Ascending aorta (tissue), 2 donors: ENCODE results near the gene WNT10A. TPM values are rescaled to one million over a fixed set of nuclear protein-coding genes. Genes with fewer than 3 reads are reported as not detected.
"Not testable (repeated sequence)": the region's sequence is repeated elsewhere in the genome, so short reads cannot be mapped to it uniquely, and the experiment has no call there.

Experiments
- DNase-seq, 2 donors: peaks; one replicate each; pipeline ENCODE4 v3.0.0-alpha.2; 2019; ENCODE audit warnings: low spot score in 2 of 2
- H3K27ac ChIP-seq, 2 donors: fragments of 200-600 bp; sonication (generic); one replicate each; pipeline ENCODE4 v1.5.1; 2016 to 2017; ENCODE audit warnings: mild to moderate bottlenecking in 1 of 2
- H3K27me3 ChIP-seq: fragments of 200-600 bp; sonication (generic); one replicate; pipeline ENCODE4 v1.5.1; 2017
- H3K36me3 ChIP-seq, 2 donors: fragments of 200-600 bp; sonication (generic); one replicate each; pipeline ENCODE4 v1.5.1; 2016
- H3K4me1 ChIP-seq, 2 donors: fragments of 200-600 bp; sonication (generic); one replicate each; pipeline ENCODE4 v1.5.1; 2016 to 2017; ENCODE audit warnings: mild to moderate bottlenecking in 1 of 2
- H3K4me3 ChIP-seq, 2 donors: fragments of 200-600 bp; sonication (generic); one replicate each; pipeline ENCODE4 v1.5.1; 2016 to 2017; ENCODE audit warnings: mild to moderate bottlenecking in 1 of 2
- H3K9me3 ChIP-seq, 2 donors: fragments of 200-600 bp; sonication (generic); one replicate each; pipeline ENCODE4 v1.5.1; 2016
- intact Hi-C: fragments of 100-400 bp; cut with DNase I; formaldehyde crosslinking; loops from one replicate; pipeline ENCODE4 v1.15.1; 2023
- total RNA-seq: library from RNA; depleted of rRNA; stranded (reverse); fragments of >200 nt; gene quantifications from one replicate; pipeline ENCODE4 v1.1.0, GENCODE V29; 2016
- TF ChIP-seq, protein P1 (sequence below), 3 experiments: fragments of 200-600 bp in 2 of 3; fragments of 450-650 bp in 1 of 3; sonication (generic) in 2 of 3; IDR thresholded peaks; one replicate each; pipeline ENCODE4 v1.5.1; 2016 to 2019; ENCODE audit warnings: antibody characterized with exemption in 3 of 3, mild to moderate bottlenecking in 1 of 3, moderate library complexity in 1 of 3

The WNT10A gene
- total RNA-seq, 1 donor from 2014 or later = not detected

DNA sequence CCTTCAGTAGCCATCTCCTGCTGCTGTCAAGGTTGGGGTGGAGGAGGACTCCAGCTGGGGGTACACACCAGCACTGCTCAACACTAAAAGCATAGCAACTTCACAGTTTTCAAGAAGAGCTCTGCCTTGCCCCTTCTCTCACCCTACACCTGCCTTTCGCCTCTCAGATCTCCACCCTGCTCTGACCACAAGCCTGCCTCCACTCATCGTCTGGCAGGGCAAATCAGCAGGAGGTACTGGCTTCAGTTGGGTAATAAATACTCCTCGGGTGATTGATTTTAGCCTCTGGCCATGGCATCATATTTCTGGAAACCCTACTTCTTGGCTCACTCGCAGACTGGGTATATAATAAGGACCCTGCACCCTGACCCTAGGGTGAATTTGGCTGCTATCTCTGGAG is 46.0 kb upstream of the WNT10A start:
- peak in 1 of 2 donors; percentile 24 for DNase-seq
- no peaks in the 10 kb centered on the region for H3K27me3 ChIP-seq
- TF ChIP-seq, protein P1, sequence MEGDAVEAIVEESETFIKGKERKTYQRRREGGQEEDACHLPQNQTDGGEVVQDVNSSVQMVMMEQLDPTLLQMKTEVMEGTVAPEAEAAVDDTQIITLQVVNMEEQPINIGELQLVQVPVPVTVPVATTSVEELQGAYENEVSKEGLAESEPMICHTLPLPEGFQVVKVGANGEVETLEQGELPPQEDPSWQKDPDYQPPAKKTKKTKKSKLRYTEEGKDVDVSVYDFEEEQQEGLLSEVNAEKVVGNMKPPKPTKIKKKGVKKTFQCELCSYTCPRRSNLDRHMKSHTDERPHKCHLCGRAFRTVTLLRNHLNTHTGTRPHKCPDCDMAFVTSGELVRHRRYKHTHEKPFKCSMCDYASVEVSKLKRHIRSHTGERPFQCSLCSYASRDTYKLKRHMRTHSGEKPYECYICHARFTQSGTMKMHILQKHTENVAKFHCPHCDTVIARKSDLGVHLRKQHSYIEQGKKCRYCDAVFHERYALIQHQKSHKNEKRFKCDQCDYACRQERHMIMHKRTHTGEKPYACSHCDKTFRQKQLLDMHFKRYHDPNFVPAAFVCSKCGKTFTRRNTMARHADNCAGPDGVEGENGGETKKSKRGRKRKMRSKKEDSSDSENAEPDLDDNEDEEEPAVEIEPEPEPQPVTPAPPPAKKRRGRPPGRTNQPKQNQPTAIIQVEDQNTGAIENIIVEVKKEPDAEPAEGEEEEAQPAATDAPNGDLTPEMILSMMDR (IDR thresholded peaks at IDR 0.05) = no peak
- peaks cover 0 to 4% of the 10 kb centered on the region in 2 donors for H3K9me3 ChIP-seq
- no peaks in the 10 kb centered on the region for H3K36me3 ChIP-seq
- intact Hi-C loops = loop anchor here (5.0 kb wide), 2 partner anchors 102 to 122 kb away; partner anchors contain the start of gene TTLL4
- H3K27ac ChIP-seq = no peak overlapping the region
- H3K4me3 ChIP-seq = no peak overlapping the region
- H3K4me1 ChIP-seq = peaks cover 8 to 29% of the 10 kb centered on the region in 2 donors

GRCh38 chr2:218837495-218837894 is 43.2 kb upstream of the WNT10A start:
- peaks cover 0 to 4% of the 10 kb centered on the region in 2 donors for H3K9me3 ChIP-seq
- TF ChIP-seq, protein P1 (IDR thresholded peaks at IDR 0.05) = no peak
- no peak overlapping the region for H3K4me3 ChIP-seq
- no peaks in the 10 kb centered on the region for H3K27me3 ChIP-seq
- H3K27ac ChIP-seq = no peak overlapping the region
- H3K36me3 ChIP-seq = no peaks in the 10 kb centered on the region
- H3K4me1 ChIP-seq = peaks cover 0 to 8% of the 10 kb centered on the region in 2 donors
- intact Hi-C loops = no loop called here
- DNase-seq = no peak

GRCh38 chr2:218839430-218839829 is 41.2 kb upstream of the WNT10A start:
- Histone ChIP-seq H3K36me3 (no peaks in the 10 kb centered on the region), H3K4me3 (no peak overlapping the region), H3K27me3 (no peaks in the 10 kb centered on the region), H3K27ac (no peak overlapping the region), H3K4me1 (no peaks in the 10 kb centered on the region), H3K9me3 (peaks cover 0 to 4% of the 10 kb centered on the region in 2 donors)
- intact Hi-C loops = no loop called here
- DNase-seq = peak in 1 of 2 donors; percentile 67
- TF ChIP-seq, protein P1 (IDR thresholded peaks at IDR 0.05) = no peak

DNA sequence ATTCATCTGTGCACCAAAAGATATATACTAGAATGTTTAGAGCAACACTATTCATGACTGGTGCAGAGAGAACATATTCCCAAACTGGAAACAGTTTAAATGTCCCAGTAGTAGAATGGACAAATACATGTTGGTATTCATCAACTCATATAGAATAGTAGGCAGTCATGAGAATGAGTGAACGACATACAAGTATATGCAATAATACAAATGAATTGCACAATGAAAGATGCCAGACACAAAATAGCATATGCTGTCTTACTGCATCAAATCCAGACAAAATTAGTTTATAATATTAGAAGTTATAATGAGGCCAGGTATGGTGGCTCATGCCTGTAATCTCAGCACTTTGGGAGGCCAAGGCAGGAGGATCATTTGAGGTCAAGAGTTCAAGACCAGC is 40.8 kb upstream of the WNT10A start:
- Histone ChIP-seq H3K9me3 (peaks cover 0 to 4% of the 10 kb centered on the region in 2 donors), H3K4me1 (no peaks in the 10 kb centered on the region), H3K4me3 (no peak overlapping the region), H3K27me3 (no peaks in the 10 kb centered on the region), H3K36me3 (no peaks in the 10 kb centered on the region), H3K27ac (no peak overlapping the region)
- intact Hi-C loops = no loop called here
- DNase-seq = no peak
- TF ChIP-seq, protein P1 (IDR thresholded peaks at IDR 0.05) = no peak

DNA sequence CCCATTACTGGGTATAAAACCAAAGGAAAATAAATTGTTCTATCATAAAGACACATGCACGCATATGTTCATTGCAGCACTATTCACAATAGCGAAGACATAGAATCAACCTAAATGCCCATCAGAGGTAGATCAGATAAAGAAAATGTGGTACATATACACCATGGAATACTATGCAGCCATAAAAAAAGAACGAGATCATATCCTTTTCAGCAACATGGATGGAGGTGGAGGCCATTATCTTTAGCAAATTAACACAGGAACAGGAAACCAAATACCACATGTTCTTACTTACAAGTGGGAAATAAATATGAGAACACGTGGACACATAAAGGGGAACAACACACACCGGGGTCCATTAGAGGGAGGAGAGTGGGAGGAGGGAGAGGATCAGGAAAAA is 36.3 kb upstream of the WNT10A start:
- H3K9me3 ChIP-seq, H3K4me1 ChIP-seq, H3K27me3 ChIP-seq, intact Hi-C loops, H3K36me3 ChIP-seq, H3K4me3 ChIP-seq, DNase-seq, H3K27ac ChIP-seq: not testable (repeated sequence)

GRCh38 chr2:218846963-218847362 is 33.7 kb upstream of the WNT10A start:
- not testable (repeated sequence) for H3K27me3 ChIP-seq, H3K9me3 ChIP-seq, H3K36me3 ChIP-seq, H3K4me1 ChIP-seq, H3K27ac ChIP-seq, H3K4me3 ChIP-seq
- intact Hi-C loops = loop anchor here (1.0 to 5.0 kb wide), 4 partner anchors 40 to 137 kb away; partner anchors contain the start of genes CYP27A1 and TTLL4
- peak in 1 of 2 donors; percentile 25 for DNase-seq

GRCh38 chr2:218849721-218850120 is 30.9 kb upstream of the WNT10A start:
- TF ChIP-seq, protein P1 (IDR thresholded peaks at IDR 0.05) = no peak
- H3K9me3 ChIP-seq = no peaks in the 10 kb centered on the region
- H3K4me3 ChIP-seq = no peak overlapping the region
- H3K27me3 ChIP-seq = no peaks in the 10 kb centered on the region
- intact Hi-C loops = loop anchor here (5.0 kb wide), 1 partner anchor 42 kb away; no protein-coding TSS in a partner anchor
- H3K4me1 ChIP-seq = no peaks in the 10 kb centered on the region
- peak in 1 of 2 donors; percentile 41 for DNase-seq
- no peaks in the 10 kb centered on the region for H3K36me3 ChIP-seq
- H3K27ac ChIP-seq = no peak overlapping the region
